ENCODE data around the gene ANO1.

- TF ChIP-seq CTCF (IDR thresholded peaks at IDR 0.05) (no peak), ZFX (IDR thresholded peaks at IDR 0.05; ENCODE audit: borderline replicate concordance) (no peak)
These were observed 42.6 kb downstream of the ANO1 start for GRCh38 chr11:70120674-70121073.
